ENCODE data around the gene TMEM170A.

TMEM170A gene

DNA sequence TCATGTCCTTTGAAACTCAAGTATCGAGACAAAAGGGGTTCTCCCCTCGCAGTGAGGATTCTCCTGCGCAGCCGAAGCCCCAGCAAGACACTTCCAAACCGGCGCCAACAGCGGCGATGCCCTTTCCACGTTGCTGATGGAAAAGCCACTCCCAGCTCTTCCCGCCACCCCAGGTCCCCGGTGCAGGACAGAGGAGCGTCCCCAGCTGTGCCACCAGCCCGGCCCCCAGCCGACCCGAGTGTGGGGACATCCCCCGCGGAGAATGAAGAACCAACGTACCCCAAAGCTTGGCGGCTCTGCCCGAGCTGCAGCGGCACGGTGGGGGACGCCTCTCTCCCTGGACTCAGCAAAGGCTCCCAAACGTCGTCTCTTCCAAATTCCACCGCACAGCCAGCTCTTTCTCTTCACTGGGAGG lies 30.2 kb upstream of the TMEM170A start:
- Histone ChIP-seq H3K4me3 (ENCODE audit: low read depth in 1 of 2, low read length in 2 of 2) (peak overlapping the region; percentile 46 to 68), H3K9me3 (ENCODE audit: control insufficient read depth in 1 of 2, low read length in 2 of 2) (no peaks in the 10 kb centered on the region), H3K27ac (ENCODE audit: low read length) (no peak overlapping the region), H3K4me1 (ENCODE audit: control insufficient read depth in 1 of 2, insufficient read depth in 2 of 2, low read length in 2 of 2) (peaks cover 3 to 15% of the 10 kb centered on the region in 2 donors), H3K27me3 (ENCODE audit: low read depth, low read length) (peaks cover 9% of the 10 kb centered on the region), H3K36me3 (ENCODE audit: control insufficient read depth in 1 of 2, insufficient read depth in 2 of 2, low read length in 2 of 2) (no peaks in the 10 kb centered on the region)

DNA sequence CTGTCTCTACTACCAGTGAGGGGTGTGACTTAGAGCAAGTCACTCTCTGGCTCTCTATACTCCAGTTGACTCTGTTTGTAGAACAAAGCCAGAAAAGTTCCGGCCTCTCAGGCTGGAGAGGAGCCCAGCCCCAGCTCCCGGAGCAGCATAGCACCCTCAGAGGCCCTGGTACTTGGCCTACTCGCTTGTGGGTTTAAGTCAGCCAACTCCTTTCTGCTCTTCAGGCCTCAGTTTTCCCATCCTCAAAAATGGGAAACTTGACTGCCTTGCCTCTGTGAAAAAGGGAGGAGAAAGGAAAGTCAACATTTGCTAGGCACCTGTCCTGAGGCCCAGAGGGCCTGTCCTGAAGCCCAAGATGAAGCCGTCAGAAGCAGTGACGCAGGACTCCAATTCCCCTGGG lies 29.7 kb upstream of the TMEM170A start:
- peaks cover 3 to 15% of the 10 kb centered on the region in 2 donors for H3K4me1 ChIP-seq (ENCODE audit: control insufficient read depth in 1 of 2, insufficient read depth in 2 of 2, low read length in 2 of 2)
- H3K27ac ChIP-seq (ENCODE audit: low read length), result no peak overlapping the region
- H3K9me3 ChIP-seq (ENCODE audit: control insufficient read depth in 1 of 2, low read length in 2 of 2), result no peaks in the 10 kb centered on the region
- H3K4me3 ChIP-seq (ENCODE audit: low read depth in 1 of 2, low read length in 2 of 2), result peak overlapping the region; percentile 46 to 68
- peaks cover 9% of the 10 kb centered on the region for H3K27me3 ChIP-seq (ENCODE audit: low read depth, low read length)
- no peaks in the 10 kb centered on the region for H3K36me3 ChIP-seq (ENCODE audit: control insufficient read depth in 1 of 2, insufficient read depth in 2 of 2, low read length in 2 of 2)

DNA sequence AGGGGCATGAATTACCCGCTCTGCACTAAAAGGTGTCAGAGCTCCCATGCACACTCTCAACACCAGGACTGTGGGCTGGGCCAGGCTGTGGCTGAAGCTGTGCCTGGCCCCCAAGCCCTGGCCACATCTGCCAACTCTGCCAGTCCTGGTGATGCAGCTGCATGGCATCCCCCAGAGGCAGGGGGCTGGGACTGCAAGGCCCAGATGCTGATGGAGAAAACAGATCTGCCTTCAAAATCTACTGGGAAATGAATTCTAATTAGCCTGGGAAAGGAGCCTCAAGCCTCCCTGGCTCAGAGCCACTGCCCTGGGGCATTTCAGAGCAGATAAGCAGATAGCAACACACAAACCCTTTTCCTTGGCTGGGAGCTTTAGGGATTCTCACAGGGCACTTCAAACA lies 27.4 kb upstream of the TMEM170A start:
- Histone ChIP-seq H3K36me3 (ENCODE audit: control insufficient read depth in 1 of 2, insufficient read depth in 2 of 2, low read length in 2 of 2) (no peaks in the 10 kb centered on the region), H3K9me3 (ENCODE audit: control insufficient read depth in 1 of 2, low read length in 2 of 2) (no peaks in the 10 kb centered on the region), H3K4me3 (ENCODE audit: low read depth in 1 of 2, low read length in 2 of 2) (no peak overlapping the region), H3K27ac (ENCODE audit: low read length) (no peak overlapping the region), H3K27me3 (ENCODE audit: low read depth, low read length) (peaks cover 9% of the 10 kb centered on the region), H3K4me1 (ENCODE audit: control insufficient read depth in 1 of 2, insufficient read depth in 2 of 2, low read length in 2 of 2) (peaks cover 3 to 15% of the 10 kb centered on the region in 2 donors)

DNA sequence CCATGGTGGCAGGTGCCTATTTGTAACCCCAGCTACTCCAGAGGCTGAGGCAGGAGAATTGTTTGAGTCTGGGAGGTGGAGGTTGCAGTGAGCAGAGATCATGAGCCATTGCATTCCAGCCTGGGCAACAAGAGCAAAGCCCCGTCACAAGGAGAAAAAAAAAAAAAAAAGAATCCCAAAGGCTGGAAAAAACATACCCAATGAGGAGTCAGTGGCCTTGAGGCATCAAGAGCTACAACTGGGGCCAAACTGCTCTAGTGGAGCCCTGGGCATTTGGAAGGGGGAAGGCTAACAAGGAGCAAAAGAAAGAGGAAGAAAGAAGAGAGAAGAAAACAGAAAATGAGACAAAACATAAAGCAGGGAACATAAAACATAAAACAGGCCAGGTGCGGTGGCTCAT lies 23.8 kb upstream of the TMEM170A start:
- no peak overlapping the region for H3K4me3 ChIP-seq (ENCODE audit: low read depth in 1 of 2, low read length in 2 of 2)
- H3K4me1 ChIP-seq (ENCODE audit: control insufficient read depth in 1 of 2, insufficient read depth in 2 of 2, low read length in 2 of 2), result no peaks in the 10 kb centered on the region
- H3K27ac ChIP-seq (ENCODE audit: low read length), result no peak overlapping the region
- H3K9me3 ChIP-seq (ENCODE audit: control insufficient read depth in 1 of 2, low read length in 2 of 2), result no peaks in the 10 kb centered on the region
- H3K36me3 ChIP-seq (ENCODE audit: control insufficient read depth in 1 of 2, insufficient read depth in 2 of 2, low read length in 2 of 2), result no peaks in the 10 kb centered on the region
- H3K27me3 ChIP-seq (ENCODE audit: low read depth, low read length), result no peaks in the 10 kb centered on the region

DNA sequence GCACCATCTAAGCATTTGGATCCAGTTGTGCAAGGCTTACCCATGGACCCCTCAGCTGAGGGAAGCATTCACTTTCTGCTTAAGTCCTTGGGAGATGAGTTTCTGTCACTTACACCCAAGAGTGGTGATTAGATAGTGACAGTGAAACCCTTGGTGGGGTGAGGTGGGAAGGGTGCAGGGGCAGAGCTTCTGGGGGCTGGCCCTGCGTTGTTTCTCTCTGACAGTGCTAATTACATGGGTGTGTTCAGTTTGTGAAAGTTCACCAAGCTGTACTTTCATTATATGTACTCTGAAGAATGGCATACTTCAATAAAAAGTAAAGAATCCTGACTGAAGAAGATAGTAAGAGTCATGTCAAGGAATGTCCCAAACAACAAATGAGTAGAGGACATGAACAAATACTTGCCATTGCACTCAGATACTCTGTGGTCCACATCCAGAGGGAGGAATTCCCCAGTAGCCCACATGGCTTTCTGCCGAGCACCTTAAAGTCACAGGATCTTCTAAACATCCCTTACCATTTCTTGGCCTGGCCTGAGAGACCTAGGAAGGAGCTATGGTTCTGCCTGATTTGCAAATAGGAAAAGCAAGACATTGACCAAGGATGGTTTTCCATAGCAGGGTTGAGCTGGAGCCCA lies 22.3 kb upstream of the TMEM170A start:
- Histone ChIP-seq H3K9me3 (ENCODE audit: control insufficient read depth in 1 of 2, low read length in 2 of 2) (no peaks in the 10 kb centered on the region), H3K27ac (ENCODE audit: low read length) (no peak overlapping the region), H3K36me3 (ENCODE audit: control insufficient read depth in 1 of 2, insufficient read depth in 2 of 2, low read length in 2 of 2) (no peaks in the 10 kb centered on the region), H3K4me1 (ENCODE audit: control insufficient read depth in 1 of 2, insufficient read depth in 2 of 2, low read length in 2 of 2) (no peaks in the 10 kb centered on the region), H3K27me3 (ENCODE audit: low read depth, low read length) (no peaks in the 10 kb centered on the region), H3K4me3 (ENCODE audit: low read depth in 1 of 2, low read length in 2 of 2) (no peak overlapping the region)

DNA sequence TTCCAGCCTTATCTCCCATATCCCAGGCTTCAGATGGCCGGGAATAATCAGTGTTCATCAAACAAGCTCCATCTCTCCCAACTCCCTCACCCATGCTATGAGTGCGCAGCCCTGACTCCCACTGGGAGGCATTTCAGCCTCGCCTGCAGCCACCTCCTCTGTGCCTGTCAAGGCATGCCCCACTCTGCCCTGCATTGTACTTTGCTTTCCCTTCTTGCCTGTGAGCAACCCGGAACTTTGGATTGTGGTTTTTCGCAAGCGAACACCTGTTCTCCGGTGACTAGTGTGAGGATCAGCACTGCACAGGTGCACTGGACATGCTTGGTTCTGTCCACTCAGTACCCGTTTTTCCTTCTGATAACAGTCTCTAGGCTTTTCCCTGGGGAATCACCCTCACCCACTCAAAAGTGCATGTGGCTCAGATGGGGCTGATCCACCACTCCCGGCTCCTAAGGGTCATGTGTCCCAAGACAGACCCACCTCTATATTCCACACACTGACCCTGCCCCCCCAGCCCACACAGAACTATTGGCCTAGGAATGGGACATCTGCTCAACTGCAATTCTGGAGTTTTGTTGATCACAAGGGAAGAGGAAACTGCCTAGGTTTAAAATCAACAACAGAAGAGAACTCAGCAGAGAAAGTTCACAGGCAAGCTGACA lies 21.7 kb upstream of the TMEM170A start:
- Histone ChIP-seq H3K27ac (ENCODE audit: low read length) (no peak overlapping the region), H3K9me3 (ENCODE audit: control insufficient read depth in 1 of 2, low read length in 2 of 2) (no peaks in the 10 kb centered on the region), H3K4me3 (ENCODE audit: low read depth in 1 of 2, low read length in 2 of 2) (no peak overlapping the region), H3K27me3 (ENCODE audit: low read depth, low read length) (no peaks in the 10 kb centered on the region), H3K4me1 (ENCODE audit: control insufficient read depth in 1 of 2, insufficient read depth in 2 of 2, low read length in 2 of 2) (no peaks in the 10 kb centered on the region), H3K36me3 (ENCODE audit: control insufficient read depth in 1 of 2, insufficient read depth in 2 of 2, low read length in 2 of 2) (no peaks in the 10 kb centered on the region)

DNA sequence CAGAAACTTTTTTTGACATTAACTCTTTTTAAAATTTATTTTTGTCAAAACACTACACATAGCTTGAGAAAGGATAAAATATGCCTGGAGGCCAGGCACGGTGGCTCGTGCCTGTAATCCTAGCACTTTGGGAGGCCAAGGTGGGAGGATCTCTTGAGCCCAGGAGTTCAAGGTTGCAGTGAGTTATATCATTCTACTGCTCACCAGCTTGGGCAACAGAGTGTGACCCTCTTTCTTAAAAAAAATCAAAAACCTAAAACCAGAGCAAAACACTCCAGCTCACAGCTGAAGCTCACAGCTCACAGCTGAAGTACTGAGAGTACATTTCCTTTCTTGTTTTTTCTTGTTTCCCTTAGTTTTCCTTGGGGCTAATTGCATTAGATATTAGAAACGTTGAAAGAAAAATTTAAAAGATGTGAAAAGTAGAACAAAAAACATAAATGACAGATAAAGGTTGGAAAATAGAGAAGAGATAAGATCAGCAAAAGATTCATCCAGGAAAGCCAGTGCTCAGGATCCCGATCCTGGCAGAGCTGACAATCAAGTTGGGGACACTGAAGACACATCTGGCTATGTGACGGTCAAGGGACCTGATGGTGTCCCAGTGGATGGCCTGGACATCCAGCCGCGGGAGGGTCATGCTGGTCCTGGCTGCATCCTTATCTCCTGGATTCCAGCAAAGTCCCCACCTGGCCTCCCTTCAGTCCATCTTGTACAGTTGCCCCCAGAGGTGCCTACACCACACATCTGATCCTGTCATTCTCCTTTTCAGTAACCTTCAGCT lies 20.9 kb upstream of the TMEM170A start:
- Histone ChIP-seq H3K4me1 (ENCODE audit: control insufficient read depth in 1 of 2, insufficient read depth in 2 of 2, low read length in 2 of 2) (no peaks in the 10 kb centered on the region), H3K27me3 (ENCODE audit: low read depth, low read length) (no peaks in the 10 kb centered on the region), H3K27ac (ENCODE audit: low read length) (no peak overlapping the region), H3K4me3 (ENCODE audit: low read depth in 1 of 2, low read length in 2 of 2) (no peak overlapping the region), H3K9me3 (ENCODE audit: control insufficient read depth in 1 of 2, low read length in 2 of 2) (no peaks in the 10 kb centered on the region), H3K36me3 (ENCODE audit: control insufficient read depth in 1 of 2, insufficient read depth in 2 of 2, low read length in 2 of 2) (no peaks in the 10 kb centered on the region)

DNA sequence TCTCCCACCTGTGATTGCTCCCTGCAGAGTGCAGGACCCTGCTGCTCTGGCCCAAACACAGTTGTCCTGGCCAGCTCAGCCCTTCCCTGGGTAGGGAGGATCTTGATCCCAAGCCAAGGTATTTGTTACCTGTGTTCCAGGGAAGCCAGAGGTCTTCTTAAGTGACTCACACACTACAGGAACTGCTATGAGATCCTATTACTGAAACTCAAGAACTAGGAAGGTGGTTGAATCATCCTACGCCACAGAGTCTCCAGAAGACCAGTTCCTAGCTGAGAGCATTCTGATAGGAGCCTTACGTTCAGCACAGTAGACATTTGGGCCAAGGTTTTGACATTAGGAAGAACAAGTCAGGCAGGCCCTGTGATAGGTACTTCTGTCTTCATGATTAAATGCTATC lies 18.7 kb upstream of the TMEM170A start:
- Histone ChIP-seq H3K4me1 (ENCODE audit: control insufficient read depth in 1 of 2, insufficient read depth in 2 of 2, low read length in 2 of 2) (no peaks in the 10 kb centered on the region), H3K27ac (ENCODE audit: low read length) (no peak overlapping the region), H3K36me3 (ENCODE audit: control insufficient read depth in 1 of 2, insufficient read depth in 2 of 2, low read length in 2 of 2) (no peaks in the 10 kb centered on the region), H3K27me3 (ENCODE audit: low read depth, low read length) (no peaks in the 10 kb centered on the region), H3K9me3 (ENCODE audit: control insufficient read depth in 1 of 2, low read length in 2 of 2) (no peaks in the 10 kb centered on the region), H3K4me3 (ENCODE audit: low read depth in 1 of 2, low read length in 2 of 2) (no peak overlapping the region)

DNA sequence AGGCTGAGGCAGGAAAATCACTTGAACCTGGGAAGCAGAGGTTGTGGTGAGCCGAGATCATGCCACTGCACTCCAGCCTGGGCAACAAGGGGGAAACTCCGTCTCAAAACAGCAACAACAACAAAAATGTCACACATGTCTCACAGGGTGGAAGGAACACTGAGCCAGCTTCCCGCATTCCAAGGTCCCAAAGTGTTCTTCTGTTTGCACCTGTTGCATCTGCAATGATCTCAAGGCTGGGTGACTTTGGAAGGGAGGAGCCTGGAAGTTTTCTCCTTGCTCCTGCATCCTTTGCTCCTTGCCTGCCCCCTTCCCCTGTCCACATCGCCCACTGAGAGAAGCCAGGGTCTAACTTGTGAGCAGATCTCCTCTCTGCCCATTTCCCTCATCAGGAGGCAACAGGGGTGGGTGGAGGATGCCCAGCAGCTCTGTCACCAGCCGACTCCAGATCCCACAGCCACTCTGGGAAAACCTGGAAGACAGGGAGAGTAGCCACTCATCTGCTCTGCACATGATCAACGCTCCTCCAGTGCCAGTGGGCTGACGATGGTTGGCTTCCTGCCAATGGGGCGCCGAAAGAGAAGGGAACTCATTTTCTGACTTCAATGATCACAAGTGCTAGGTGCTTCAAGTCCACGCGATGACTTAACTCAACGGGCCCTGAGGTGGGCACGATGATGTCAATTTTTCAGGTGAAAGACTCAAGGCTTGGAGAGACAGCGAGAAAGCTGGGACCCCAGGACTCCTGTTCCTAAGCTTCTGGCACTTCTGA lies 18.1 kb upstream of the TMEM170A start:
- H3K36me3 ChIP-seq (ENCODE audit: control insufficient read depth in 1 of 2, insufficient read depth in 2 of 2, low read length in 2 of 2), result no peaks in the 10 kb centered on the region
- H3K27me3 ChIP-seq (ENCODE audit: low read depth, low read length), result no peaks in the 10 kb centered on the region
- H3K27ac ChIP-seq (ENCODE audit: low read length), result no peak overlapping the region
- no peaks in the 10 kb centered on the region for H3K4me1 ChIP-seq (ENCODE audit: control insufficient read depth in 1 of 2, insufficient read depth in 2 of 2, low read length in 2 of 2)
- no peak overlapping the region for H3K4me3 ChIP-seq (ENCODE audit: low read depth in 1 of 2, low read length in 2 of 2)
- H3K9me3 ChIP-seq (ENCODE audit: control insufficient read depth in 1 of 2, low read length in 2 of 2), result no peaks in the 10 kb centered on the region

DNA sequence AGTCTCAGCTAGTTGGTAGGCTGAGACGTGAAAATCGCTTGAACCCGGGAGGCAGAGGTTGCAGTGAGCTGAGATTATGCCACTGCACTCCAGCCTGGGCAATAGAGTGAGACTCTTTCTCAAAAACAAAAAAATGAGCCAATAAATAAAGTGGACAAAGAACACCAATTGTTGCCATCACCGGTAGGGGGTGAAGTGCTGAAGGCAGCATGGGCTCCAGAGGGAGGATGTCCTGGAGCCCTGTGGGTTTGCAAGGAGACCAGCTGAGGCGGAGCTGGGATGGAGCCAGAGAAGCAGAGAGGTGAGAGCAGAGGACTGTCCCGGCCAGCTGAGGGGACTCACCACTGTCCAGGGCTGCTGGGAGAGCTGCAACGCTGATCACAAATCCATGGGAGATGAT lies 17.0 kb upstream of the TMEM170A start:
- Histone ChIP-seq H3K4me3 (ENCODE audit: low read depth in 1 of 2, low read length in 2 of 2) (no peak overlapping the region), H3K4me1 (ENCODE audit: control insufficient read depth in 1 of 2, insufficient read depth in 2 of 2, low read length in 2 of 2) (no peaks in the 10 kb centered on the region), H3K9me3 (ENCODE audit: control insufficient read depth in 1 of 2, low read length in 2 of 2) (no peaks in the 10 kb centered on the region), H3K27ac (ENCODE audit: low read length) (no peak overlapping the region), H3K27me3 (ENCODE audit: low read depth, low read length) (no peaks in the 10 kb centered on the region), H3K36me3 (ENCODE audit: control insufficient read depth in 1 of 2, insufficient read depth in 2 of 2, low read length in 2 of 2) (no peaks in the 10 kb centered on the region)

DNA sequence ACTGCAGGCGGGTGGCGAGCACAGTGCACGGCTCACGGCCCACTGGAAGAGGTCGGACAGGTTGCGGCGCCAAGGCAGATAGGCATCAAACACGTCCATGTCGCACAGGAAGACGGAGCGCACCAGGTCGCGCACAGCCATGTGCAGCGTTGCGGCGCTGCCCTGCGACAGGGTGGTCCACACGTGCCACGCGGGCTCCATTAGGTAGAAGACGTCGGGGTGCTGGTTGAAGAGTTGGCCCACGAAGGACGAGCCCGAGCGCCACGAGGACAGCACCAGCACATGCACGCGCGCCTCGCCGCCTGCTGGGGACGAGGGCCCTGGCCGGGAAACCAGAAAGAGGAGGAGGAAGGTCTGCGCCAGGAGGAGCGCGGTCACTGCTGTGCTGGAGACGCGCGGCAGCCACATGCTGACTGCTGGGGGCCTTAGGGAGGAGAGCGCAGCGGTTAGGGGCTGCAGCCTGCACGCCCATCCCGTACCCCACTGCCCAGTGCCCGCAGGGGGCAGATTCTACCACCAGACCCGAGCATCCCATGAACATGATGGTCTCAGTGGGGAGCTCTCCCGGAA lies 15.0 kb upstream of the TMEM170A start:
- Histone ChIP-seq H3K9me3 (ENCODE audit: control insufficient read depth in 1 of 2, low read length in 2 of 2) (no peaks in the 10 kb centered on the region), H3K27me3 (ENCODE audit: low read depth, low read length) (no peaks in the 10 kb centered on the region), H3K4me3 (ENCODE audit: low read depth in 1 of 2, low read length in 2 of 2) (no peak overlapping the region), H3K4me1 (ENCODE audit: control insufficient read depth in 1 of 2, insufficient read depth in 2 of 2, low read length in 2 of 2) (no peaks in the 10 kb centered on the region), H3K27ac (ENCODE audit: low read length) (no peak overlapping the region), H3K36me3 (ENCODE audit: control insufficient read depth in 1 of 2, insufficient read depth in 2 of 2, low read length in 2 of 2) (no peaks in the 10 kb centered on the region)

All from muscle layer of duodenum (tissue), 2 donors.